Smooth muscle cell of the pulmonary artery (primary cell): ENCODE results near the gene SH3GLB1. TPM values are rescaled to one million over a fixed set of nuclear protein-coding genes. Genes with fewer than 3 reads are reported as not detected.

Source experiments
- total RNA-seq: library from RNA; depleted of rRNA; stranded (reverse); fragments of >200 nt; gene quantifications from 2 replicates; pipeline ENCODE4 v1.2.3, GENCODE V29; 2014

Gene SH3GLB1
- total RNA-seq: 59.6 and 61.0 TPM in 2 replicates

DNA sequence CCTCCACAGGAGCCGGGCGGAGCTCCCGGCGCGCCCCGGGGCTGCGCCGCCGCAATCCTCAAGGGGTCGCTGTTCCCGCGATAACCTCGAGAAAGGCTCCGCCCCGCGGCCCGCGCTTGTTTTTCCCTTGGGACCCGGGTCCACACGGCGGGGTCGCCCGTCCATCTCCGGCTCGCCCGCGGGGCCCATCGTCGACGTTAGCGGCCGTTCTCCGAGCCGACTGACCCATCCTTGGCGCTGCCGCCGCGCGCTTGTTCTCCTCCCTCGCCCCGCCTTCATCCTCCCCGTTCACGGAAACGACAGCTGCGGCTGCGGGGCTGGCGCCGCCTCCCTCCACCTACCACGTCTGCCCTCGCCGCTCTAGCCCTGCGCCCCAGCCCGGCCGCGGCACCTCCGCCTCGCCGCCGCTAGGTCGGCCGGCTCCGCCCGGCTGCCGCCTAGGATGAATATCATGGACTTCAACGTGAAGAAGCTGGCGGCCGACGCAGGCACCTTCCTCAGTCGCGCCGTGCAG, at the start of gene SH3GLB1:
TSS of gene SH3GLB1 (plus strand) at position 119 of the 514 bp plus-strand sequence. CDS start at position 443, 324 bp downstream.

Other genes starting within 250 kb of the SH3GLB1 start
- gene CLCA1, start 235.6 kb upstream of the SH3GLB1 start, total RNA-seq: not detected in 2 replicates
- not detected in 2 replicates for gene CLCA4, start 157.5 kb upstream of the SH3GLB1 start, total RNA-seq
- 123 and 243 TPM in 2 replicates for gene SELENOF, start 209.6 kb downstream of the SH3GLB1 start, total RNA-seq
- 30.6 and 34.8 TPM in 2 replicates for gene HS2ST1, start 210.1 kb downstream of the SH3GLB1 start, total RNA-seq